Stomach smooth muscle (tissue), 2 donors: ENCODE data around the gene XCR1.
"Not testable (repeated sequence)": the region's sequence is repeated elsewhere in the genome, so short reads cannot be mapped to it uniquely, and the experiment has no call there.

ENCODE experiments used
- H3K27ac ChIP-seq: one replicate; pipeline ENCODE4 v1.7.0; 2013; ENCODE audit warnings: mild to moderate bottlenecking, low read length, inconsistent platforms
- H3K27me3 ChIP-seq, 2 donors: one replicate each; pipeline ENCODE4 v1.7.0; 2013; ENCODE audit warnings: low read length in 2 of 2; ENCODE audit not compliant: insufficient read depth in 2 of 2, control insufficient read depth in 1 of 2
- H3K36me3 ChIP-seq, 2 donors: one replicate each; pipeline ENCODE4 v1.7.0; 2013; ENCODE audit warnings: low read length in 2 of 2; ENCODE audit not compliant: control insufficient read depth in 2 of 2, insufficient read depth in 2 of 2
- H3K4me1 ChIP-seq: one replicate; pipeline ENCODE4 v1.7.0; 2013; ENCODE audit warnings: low read length; ENCODE audit not compliant: control insufficient read depth, insufficient read depth
- H3K4me3 ChIP-seq, 2 donors: one replicate each; pipeline ENCODE4 v1.7.0; 2013; ENCODE audit warnings: low read length in 2 of 2
- H3K9ac ChIP-seq, 2 donors: one replicate each; pipeline ENCODE4 v1.7.0; 2013; ENCODE audit warnings: low read length in 2 of 2, mild to moderate bottlenecking in 1 of 2
- H3K9me3 ChIP-seq, 2 donors: one replicate each; pipeline ENCODE4 v1.7.0; 2013; ENCODE audit warnings: low read length in 2 of 2; ENCODE audit not compliant: control insufficient read depth in 2 of 2
- donor health status: healthy.
- donor health status: Pancreatic carcinoma.

The XCR1 gene

GRCh38 chr3:46061108-46061720 is 33.9 kb upstream of the XCR1 start:
- H3K27me3 ChIP-seq = no peaks in the 10 kb centered on the region
- no peaks in the 10 kb centered on the region for H3K36me3 ChIP-seq
- H3K4me1 ChIP-seq = peaks cover 2% of the 10 kb centered on the region
- no peak overlapping the region for H3K9ac ChIP-seq
- H3K9me3 ChIP-seq = no peaks in the 10 kb centered on the region
- no peak overlapping the region for H3K27ac ChIP-seq
- no peak overlapping the region for H3K4me3 ChIP-seq

- H3K27me3 ChIP-seq = no peaks in the 10 kb centered on the region
- H3K4me1 ChIP-seq = peaks cover 2% of the 10 kb centered on the region
- H3K36me3 ChIP-seq = no peaks in the 10 kb centered on the region
- no peak overlapping the region for H3K9ac ChIP-seq
- no peak overlapping the region for H3K4me3 ChIP-seq
- H3K27ac ChIP-seq = no peak overlapping the region
- no peaks in the 10 kb centered on the region for H3K9me3 ChIP-seq
These were observed 33.3 kb upstream of the XCR1 start for GRCh38 chr3:46060551-46060950.

- H3K27ac ChIP-seq = no peak overlapping the region
- H3K4me3 ChIP-seq = no peak overlapping the region
- no peak overlapping the region for H3K9ac ChIP-seq
- H3K4me1 ChIP-seq = peaks cover 2% of the 10 kb centered on the region
- H3K9me3 ChIP-seq = no peaks in the 10 kb centered on the region
- no peaks in the 10 kb centered on the region for H3K27me3 ChIP-seq
- H3K36me3 ChIP-seq = no peaks in the 10 kb centered on the region
These were observed 32.1 kb upstream of the XCR1 start for GRCh38 chr3:46059432-46059831.

- no peak overlapping the region for H3K4me3 ChIP-seq
These were observed 31.7 kb upstream of the XCR1 start for GRCh38 chr3:46058981-46059380.

GRCh38 chr3:46057716-46058115 is 30.4 kb upstream of the XCR1 start:
- Histone ChIP-seq H3K27me3 (no peaks in the 10 kb centered on the region), H3K9ac (no peak overlapping the region), H3K9me3 (no peaks in the 10 kb centered on the region), H3K27ac (no peak overlapping the region), H3K36me3 (no peaks in the 10 kb centered on the region), H3K4me3 (no peak overlapping the region), H3K4me1 (peaks cover 2% of the 10 kb centered on the region)

More at GRCh38 chr3:46058981-46059380, 31.7 kb upstream of the XCR1 start:
- Histone ChIP-seq H3K9ac (no peak overlapping the region), H3K9me3 (no peaks in the 10 kb centered on the region), H3K27me3 (no peaks in the 10 kb centered on the region), H3K4me1 (peaks cover 2% of the 10 kb centered on the region), H3K36me3 (no peaks in the 10 kb centered on the region), H3K27ac (no peak overlapping the region)

- H3K9ac ChIP-seq = no peak overlapping the region
- H3K27me3 ChIP-seq = no peaks in the 10 kb centered on the region
- no peaks in the 10 kb centered on the region for H3K36me3 ChIP-seq
- H3K27ac ChIP-seq = no peak overlapping the region
- no peak overlapping the region for H3K4me3 ChIP-seq
- H3K4me1 ChIP-seq = no peaks in the 10 kb centered on the region
- H3K9me3 ChIP-seq = no peaks in the 10 kb centered on the region
These were observed 29.4 kb upstream of the XCR1 start for GRCh38 chr3:46056686-46057085.

- not testable (repeated sequence) for H3K27me3 ChIP-seq, H3K9me3 ChIP-seq, H3K9ac ChIP-seq, H3K4me1 ChIP-seq, H3K27ac ChIP-seq, H3K4me3 ChIP-seq, H3K36me3 ChIP-seq
These were observed 26.7 kb upstream of the XCR1 start for GRCh38 chr3:46053761-46054515.

GRCh38 chr3:46053265-46053664 is 26.0 kb upstream of the XCR1 start:
- not testable (repeated sequence) for H3K27me3 ChIP-seq, H3K9ac ChIP-seq, H3K4me1 ChIP-seq, H3K27ac ChIP-seq, H3K9me3 ChIP-seq, H3K4me3 ChIP-seq, H3K36me3 ChIP-seq

- H3K9me3 ChIP-seq = no peaks in the 10 kb centered on the region
- H3K9ac ChIP-seq = no peak overlapping the region
- no peaks in the 10 kb centered on the region for H3K27me3 ChIP-seq
- no peaks in the 10 kb centered on the region for H3K36me3 ChIP-seq
- no peak overlapping the region for H3K27ac ChIP-seq
- no peak overlapping the region for H3K4me3 ChIP-seq
- no peaks in the 10 kb centered on the region for H3K4me1 ChIP-seq
These were observed 25.2 kb upstream of the XCR1 start for GRCh38 chr3:46052531-46052930.

- H3K27me3 ChIP-seq = no peaks in the 10 kb centered on the region
- H3K4me1 ChIP-seq = no peaks in the 10 kb centered on the region
- no peaks in the 10 kb centered on the region for H3K9me3 ChIP-seq
- no peak overlapping the region for H3K27ac ChIP-seq
- no peak overlapping the region for H3K9ac ChIP-seq
- H3K36me3 ChIP-seq = no peaks in the 10 kb centered on the region
- no peak overlapping the region for H3K4me3 ChIP-seq
These were observed 21.8 kb upstream of the XCR1 start for GRCh38 chr3:46049093-46049492.

GRCh38 chr3:46046231-46046630 is 18.9 kb upstream of the XCR1 start:
- not testable (repeated sequence) for H3K9me3 ChIP-seq, H3K9ac ChIP-seq, H3K4me3 ChIP-seq, H3K27ac ChIP-seq, H3K27me3 ChIP-seq, H3K36me3 ChIP-seq, H3K4me1 ChIP-seq
